Neural cell (in vitro differentiated cells): Measurements from ENCODE around the gene FJX1.

Experiments
- EP300 ChIP-seq: fragments of 450-650 bp; conservative IDR thresholded peaks from 2 replicates; pipeline ENCODE4 v1.6.1; 2014; ENCODE audit warnings: antibody characterized with exemption, mild to moderate bottlenecking, moderate library complexity; ENCODE audit not compliant: poor library complexity, severe bottlenecking
- EZH2 ChIP-seq: fragments of 200-600, 300-800 bp; shearing (Covaris generic), sonication (generic); IDR thresholded peaks from 2 replicates; pipeline ENCODE4 v1.6.1; 2014; ENCODE audit warnings: antibody characterized with exemption, low read length, borderline replicate concordance, mild to moderate bottlenecking; ENCODE audit not compliant: insufficient read depth, poor library complexity, severe bottlenecking
- POLR2AphosphoS5 ChIP-seq: IDR thresholded peaks from 2 replicates; pipeline ENCODE4 v1.6.1; 2012
- SMC3 ChIP-seq: fragments of 450-650 bp; conservative IDR thresholded peaks from 2 replicates; pipeline ENCODE4 v1.6.1; 2014; ENCODE audit warnings: antibody characterized with exemption, mild to moderate bottlenecking, moderate library complexity; ENCODE audit not compliant: poor library complexity
- TF ChIP-seq, protein P1 (sequence below): fragments of 450-650 bp; IDR thresholded peaks from 2 replicates; pipeline ENCODE4 v1.5.1; 2014; ENCODE audit warnings: antibody characterized with exemption, mild to moderate bottlenecking, moderate library complexity; ENCODE audit not compliant: poor library complexity, severe bottlenecking

DNA sequence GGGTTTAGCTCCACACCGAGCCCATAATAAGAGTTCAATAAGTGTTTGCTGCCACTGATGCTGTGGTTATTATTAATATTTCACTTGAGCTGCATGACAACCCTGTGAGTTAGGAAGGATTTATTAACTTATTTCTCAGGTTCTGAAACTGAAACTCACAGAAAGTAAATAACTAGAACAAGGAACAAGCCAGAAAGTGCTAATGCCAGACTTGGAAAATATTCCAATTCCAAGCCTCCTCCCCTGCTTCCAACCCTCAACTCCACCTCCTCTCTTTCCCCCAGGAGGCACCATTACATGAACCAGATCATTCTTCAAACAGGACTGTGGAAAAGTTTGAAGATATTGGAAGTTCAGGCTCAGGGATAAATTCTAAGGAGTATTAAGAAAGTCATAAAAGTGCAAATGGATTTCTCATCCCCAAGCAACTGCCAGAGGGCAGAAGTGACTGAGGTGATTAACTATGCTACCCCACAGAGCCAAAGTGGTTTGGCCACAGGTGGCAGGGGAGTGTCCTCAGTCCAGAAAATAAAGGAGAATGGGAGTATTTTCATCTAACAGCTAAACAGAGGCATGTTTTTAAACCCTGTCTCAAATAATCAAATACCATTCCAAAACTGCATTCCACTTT lies 3.2 kb upstream of the FJX1 start:
- TF ChIP-seq, protein P1, sequence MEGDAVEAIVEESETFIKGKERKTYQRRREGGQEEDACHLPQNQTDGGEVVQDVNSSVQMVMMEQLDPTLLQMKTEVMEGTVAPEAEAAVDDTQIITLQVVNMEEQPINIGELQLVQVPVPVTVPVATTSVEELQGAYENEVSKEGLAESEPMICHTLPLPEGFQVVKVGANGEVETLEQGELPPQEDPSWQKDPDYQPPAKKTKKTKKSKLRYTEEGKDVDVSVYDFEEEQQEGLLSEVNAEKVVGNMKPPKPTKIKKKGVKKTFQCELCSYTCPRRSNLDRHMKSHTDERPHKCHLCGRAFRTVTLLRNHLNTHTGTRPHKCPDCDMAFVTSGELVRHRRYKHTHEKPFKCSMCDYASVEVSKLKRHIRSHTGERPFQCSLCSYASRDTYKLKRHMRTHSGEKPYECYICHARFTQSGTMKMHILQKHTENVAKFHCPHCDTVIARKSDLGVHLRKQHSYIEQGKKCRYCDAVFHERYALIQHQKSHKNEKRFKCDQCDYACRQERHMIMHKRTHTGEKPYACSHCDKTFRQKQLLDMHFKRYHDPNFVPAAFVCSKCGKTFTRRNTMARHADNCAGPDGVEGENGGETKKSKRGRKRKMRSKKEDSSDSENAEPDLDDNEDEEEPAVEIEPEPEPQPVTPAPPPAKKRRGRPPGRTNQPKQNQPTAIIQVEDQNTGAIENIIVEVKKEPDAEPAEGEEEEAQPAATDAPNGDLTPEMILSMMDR: no peak
- TF ChIP-seq SMC3: no peak
- TF ChIP-seq EZH2: no peak
- no peak for TF ChIP-seq POLR2AphosphoS5
- TF ChIP-seq EP300: no peak
